ENCODE measurements around the gene CD4.
A peak's percentile ranks its signal among the peaks of the same experiment; 100 is the strongest.

Gene CD4

DNA sequence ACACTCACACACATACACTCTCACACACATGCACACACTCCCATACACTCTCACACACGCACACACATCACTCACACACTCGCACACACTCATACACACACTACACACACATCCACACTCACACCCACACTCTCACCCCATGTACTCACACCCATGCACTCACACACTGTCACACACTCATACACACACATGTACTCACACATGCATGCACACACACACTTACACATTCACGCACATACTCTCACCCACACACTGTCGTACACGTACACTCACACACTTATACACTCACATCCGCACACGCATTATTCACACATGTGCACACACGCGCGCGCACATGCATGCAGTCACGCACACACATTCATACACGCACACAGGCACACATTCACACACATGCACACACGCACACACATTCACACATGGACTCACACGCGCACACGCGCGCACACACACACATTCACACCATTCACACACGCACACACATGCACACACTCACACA is 28.4 kb downstream of the CD4 start:
- FAIRE-seq = no peak

DNA sequence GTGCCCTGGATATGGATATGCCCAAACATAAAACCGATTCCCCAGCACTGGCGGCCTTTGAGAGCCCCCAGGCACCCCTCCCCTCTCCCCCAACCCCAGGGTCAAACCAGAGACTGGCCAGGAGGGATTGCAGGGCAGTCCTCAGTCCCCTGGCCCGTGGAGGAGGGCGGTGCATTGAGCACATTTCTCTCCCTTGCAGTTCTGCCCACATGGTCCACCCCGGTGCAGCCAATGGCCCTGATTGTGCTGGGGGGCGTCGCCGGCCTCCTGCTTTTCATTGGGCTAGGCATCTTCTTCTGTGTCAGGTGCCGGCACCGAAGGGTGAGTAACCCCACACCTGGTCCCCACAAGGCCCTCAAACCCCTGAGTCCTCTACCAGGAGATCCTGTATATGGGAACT is 28.9 kb downstream of the CD4 start:
- no peak for FAIRE-seq

DNA sequence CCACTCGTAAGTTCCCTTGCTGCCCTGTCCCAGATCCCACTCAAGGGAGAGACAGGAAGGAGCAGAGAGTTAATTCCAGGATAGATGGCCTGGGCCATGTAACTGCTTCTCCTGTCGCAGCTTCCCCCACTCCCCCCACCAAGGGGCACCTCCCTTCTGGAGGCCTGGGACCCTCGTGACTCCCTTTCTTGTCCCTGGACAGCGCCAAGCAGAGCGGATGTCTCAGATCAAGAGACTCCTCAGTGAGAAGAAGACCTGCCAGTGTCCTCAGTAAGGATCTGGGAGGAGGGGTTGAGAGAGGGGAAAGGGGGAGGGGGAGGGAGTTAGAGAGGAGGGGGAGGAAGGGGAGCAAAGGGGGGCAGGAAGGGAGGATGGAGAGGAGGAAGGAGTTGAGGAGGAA is 29.3 kb downstream of the CD4 start:
- FAIRE-seq = no peak

DNA sequence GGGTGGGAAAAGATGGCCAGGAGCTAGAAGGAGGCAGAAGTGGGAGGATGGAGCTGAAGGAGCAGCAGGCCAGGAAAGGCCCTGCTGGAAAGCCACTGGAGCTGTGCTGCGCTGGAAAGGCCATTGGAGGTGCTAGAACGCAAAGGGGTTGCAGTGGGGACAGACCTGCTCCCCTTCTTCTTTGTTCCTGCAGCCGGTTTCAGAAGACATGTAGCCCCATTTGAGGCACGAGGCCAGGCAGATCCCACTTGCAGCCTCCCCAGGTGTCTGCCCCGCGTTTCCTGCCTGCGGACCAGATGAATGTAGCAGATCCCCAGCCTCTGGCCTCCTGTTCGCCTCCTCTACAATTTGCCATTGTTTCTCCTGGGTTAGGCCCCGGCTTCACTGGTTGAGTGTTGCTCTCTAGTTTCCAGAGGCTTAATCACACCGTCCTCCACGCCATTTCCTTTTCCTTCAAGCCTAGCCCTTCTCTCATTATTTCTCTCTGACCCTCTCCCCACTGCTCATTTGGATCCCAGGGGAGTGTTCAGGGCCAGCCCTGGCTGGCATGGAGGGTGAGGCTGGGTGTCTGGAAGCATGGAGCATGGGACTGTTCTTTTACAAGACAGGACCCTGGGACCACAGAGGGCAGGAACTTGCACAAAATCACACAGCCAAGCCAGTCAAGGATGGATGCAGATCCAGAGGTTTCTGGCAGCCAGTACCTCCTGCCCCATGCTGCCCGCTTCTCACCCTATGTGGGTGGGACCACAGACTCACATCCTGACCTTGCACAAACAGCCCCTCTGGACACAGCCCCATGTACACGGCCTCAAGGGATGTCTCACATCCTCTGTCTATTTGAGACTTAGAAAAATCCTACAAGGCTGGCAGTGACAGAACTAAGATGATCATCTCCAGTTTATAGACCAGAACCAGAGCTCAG is 30.0 kb downstream of the CD4 start:
- FAIRE-seq = no peak

DNA sequence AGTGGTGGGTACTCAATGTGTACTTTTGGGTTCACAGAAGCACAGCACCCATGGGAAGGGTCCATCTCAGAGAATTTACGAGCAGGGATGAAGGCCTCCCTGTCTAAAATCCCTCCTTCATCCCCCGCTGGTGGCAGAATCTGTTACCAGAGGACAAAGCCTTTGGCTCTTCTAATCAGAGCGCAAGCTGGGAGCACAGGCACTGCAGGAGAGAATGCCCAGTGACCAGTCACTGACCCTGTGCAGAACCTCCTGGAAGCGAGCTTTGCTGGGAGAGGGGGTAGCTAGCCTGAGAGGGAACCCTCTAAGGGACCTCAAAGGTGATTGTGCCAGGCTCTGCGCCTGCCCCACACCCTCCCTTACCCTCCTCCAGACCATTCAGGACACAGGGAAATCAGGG is 30.8 kb downstream of the CD4 start:
- no peak for FAIRE-seq

DNA sequence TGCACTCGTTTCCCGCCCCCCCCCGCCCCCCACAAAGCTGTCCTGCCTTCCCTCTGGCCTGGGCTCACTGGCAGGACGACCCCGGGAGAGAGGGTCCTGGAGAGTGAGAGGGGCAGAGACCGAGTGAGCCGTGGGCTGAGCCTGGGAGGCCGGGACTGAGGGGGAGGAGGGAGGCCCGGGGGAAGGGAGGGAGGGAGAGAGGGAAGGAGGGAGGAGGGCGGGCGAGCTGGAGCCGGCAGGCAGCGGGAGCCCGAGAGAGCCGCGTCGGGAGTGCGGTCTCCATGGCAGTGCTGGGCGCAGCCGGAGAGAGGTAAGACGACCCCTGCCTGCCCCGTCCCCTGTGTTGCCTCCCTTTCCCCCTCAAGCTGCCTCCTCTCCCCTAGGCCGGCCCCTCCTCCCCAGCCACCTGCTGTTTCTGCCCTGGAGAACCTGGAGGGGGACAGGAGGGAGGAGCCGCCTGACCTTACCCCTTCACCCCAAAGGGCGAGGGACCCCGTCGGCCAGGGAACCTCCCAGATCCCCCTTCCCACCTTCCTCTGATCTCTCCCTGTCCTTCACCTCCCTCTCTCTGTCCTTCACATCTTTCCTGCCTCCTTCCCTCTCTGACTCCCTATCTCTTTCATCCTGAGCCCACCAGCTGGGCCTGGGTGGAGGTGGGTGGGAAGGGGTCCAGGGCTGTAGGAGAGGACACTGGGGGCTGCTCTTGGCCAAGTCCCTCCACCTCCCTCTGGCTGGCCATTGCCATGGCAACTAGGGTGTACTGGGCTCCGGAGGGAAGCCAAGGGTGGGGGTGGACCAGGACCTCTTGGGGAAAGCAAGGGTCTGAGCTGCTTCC is 32.5 kb downstream of the CD4 start, which contains the start of gene GPR162:
Gene GPR162 (plus strand): TSS at position 231 of the 835 bp plus-strand sequence. CDS start 2,078 bp downstream, outside the sequence.
- FAIRE-seq = no peak

DNA sequence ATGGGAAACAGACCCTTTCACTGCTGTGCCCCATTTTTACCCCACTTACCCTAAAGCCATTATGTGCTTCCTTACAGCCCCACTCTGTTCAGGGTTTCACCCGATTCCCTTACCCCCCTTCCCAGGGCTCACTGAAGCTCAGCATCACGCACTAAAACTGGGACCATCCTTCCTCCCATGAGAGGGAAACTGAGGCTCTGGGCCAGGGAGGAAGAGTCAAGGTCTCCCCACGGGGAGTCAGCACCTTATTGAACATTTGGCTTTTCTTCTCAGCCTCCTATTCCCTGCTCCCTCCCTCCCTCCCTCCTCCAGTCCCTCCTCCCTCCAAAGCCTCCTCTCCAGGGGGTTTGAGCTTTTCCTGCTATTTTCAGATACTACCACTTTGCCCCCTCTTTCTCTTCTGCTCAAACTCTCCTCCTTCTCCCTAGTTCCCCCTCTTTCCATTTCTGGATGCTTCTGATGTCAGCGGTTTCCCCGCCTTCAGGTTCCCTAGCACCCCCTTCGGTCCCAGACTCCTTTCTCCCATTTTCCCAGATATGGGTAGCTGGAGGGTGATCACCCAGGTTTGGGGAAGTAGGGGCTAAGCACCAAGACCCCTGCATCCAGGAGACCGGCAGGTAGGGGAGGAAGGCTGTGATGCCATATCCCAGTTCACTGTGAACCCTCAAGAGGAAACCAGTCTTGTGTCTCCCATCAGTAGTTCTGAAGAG is 33.3 kb downstream of the CD4 start:
- no peak for FAIRE-seq

DNA sequence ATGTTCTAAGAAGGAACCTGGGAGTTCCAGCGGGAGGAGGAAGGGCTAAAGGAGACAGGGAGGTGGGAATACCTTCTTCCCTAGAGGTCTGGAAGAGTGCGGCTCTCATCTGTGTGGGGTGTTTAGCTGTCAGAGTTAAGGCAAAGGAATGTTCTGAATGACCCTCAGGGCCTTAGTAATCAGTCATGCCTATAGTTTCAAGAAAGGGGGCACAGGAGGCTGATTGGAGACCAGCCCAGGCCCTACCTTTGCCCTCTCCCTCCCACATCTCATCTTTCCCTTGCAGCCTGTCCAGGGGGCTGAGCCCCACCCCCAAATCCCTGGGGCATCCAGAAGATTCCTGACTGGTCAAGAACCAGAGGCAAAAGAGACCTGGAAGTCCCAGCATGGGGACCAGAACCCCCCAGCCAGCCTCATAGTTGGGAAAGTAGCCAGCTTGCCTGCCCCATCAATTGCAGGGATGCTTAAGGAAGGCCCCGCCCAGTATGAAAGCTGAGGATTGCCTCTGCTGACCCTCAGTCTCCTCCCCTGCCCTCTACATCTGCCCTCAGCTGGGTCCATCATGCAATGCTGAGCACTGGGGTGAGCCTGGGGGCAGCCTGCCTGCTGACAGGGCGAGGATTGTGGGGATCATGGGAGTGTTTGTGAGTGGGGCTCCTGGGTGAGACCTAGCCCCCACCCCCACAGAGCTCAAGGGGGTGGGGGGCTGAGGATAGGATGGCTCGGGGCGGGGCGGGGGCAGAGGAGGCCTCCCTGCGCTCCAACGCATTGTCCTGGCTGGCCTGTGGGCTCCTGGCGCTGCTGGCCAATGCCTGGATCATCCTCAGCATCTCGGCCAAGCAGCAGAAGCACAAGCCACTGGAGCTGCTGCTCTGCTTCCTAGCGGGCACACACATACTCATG is 34.1 kb downstream of the CD4 start:
- no peak for FAIRE-seq

DNA sequence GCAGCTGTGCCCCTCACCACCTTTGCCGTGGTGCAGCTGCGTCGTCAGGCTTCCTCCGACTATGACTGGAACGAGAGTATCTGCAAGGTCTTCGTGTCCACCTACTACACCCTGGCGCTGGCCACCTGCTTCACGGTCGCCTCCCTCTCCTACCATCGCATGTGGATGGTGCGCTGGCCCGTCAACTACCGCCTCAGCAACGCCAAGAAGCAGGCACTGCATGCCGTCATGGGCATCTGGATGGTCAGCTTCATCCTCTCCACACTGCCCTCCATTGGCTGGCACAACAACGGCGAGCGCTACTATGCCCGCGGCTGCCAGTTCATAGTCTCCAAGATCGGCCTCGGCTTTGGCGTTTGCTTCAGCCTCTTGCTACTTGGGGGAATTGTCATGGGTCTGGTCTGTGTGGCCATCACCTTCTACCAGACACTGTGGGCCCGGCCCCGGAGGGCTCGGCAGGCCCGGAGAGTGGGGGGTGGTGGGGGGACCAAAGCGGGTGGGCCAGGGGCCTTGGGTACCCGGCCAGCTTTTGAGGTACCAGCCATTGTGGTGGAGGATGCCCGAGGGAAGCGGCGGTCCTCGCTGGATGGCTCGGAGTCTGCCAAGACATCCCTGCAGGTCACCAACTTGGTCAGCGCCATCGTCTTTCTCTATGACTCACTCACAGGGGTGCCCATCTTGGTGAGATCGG is 34.9 kb downstream of the CD4 start:
- no peak for FAIRE-seq

DNA sequence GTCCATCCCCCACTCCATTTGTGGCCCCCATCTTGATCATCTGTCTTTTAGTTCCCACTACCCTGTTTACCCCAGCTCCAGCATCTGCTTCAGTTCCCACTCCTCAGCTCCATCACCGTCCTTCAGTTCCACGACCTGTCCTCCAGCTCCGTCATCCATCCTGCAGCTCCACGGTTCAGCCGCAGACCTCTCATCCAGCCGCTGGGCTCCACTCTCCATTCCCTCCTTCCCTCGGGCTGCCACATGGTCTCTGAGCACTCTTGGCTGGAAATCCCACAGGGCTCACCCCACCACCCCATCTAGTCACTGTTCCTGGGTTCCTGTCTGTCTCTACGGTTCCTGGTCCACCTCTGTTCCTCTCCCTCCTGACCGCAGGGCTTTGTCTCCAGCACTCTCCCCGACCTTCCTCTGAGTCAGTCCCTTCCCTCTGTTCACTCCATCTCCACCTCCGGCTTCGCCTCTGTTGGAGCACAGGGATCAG is 35.6 kb downstream of the CD4 start:
- FAIRE-seq = no peak

DNA sequence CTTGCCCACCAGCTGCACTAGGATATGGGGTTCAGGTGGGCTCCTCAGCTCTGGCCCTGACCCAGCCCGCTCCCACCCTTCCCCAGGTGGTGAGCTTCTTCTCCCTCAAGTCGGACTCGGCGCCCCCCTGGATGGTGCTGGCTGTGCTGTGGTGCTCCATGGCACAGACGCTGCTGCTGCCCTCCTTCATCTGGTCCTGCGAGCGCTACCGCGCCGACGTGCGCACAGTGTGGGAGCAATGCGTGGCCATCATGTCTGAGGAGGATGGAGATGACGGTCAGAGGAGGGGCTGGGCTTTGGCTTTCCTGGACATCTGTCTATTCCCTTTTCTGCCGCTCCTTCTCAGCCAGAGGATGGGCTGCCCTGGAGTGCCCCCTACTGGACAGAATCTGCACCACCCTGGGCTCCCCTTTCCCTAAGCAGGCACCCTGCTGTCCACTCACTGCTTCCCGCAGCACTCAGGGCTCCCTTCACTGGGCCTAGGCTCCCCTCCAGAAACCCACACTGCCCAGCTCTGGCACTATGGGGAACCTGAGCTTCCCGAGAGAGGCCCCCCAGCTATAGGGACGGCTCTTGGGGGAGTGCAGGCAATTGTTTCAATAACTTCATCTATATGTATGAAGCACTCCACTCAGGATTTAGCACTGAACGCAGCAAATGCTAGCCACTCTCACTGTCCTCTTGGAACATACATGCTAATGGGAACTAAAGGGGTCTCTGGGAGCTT is 36.2 kb downstream of the CD4 start:
- FAIRE-seq = no peak

DNA sequence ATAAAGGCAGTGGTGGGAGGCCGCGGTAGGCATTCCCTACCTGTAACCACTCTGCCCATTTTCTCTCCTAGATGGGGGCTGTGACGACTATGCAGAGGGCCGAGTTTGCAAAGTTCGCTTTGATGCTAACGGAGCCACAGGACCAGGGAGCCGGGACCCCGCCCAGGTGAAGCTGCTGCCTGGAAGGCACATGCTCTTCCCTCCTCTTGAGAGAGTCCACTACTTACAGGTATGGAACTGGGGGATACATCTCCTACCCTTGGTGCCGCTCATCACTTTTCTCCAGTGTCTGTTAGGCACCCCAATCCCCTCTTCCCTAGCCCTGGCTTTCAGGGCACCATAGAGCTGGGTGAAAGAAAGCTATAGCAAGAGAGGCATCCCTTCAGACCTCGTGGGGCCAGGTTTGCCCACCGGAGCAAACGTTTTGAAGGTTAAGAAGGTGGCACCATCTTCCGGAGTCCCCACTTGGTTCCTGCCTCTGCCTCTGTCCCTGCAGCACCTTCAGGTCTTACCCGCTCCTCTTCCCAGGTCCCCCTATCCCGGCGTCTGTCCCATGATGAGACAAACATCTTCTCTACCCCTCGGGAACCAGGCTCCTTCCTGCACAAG is 36.9 kb downstream of the CD4 start:
- FAIRE-seq = no peak

DNA sequence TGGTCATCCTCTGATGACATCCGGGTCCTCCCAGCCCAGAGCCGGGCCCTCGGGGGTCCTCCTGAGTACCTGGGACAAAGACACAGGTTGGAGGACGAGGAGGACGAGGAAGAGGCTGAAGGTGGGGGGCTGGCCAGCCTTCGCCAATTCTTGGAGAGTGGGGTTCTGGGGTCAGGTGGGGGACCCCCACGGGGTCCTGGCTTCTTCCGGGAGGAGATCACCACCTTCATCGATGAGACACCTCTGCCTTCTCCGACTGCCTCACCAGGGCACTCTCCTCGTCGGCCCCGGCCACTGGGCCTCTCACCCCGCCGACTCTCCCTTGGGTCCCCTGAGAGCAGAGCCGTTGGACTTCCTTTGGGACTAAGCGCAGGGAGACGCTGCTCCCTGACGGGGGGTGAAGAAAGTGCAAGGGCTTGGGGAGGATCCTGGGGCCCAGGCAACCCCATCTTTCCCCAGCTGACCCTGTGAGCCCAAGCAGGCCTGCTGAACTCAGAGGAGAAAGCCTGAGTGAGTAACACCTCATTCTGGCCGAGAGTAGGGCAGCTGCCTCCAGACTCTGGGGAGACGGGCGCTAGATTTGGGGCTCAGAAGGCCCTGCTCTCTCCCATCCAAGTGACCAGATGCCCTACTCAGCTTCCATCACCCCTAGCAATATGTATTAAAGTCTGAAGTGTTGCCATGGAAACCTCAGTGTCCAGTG is 37.6 kb downstream of the CD4 start:
- FAIRE-seq = no peak

DNA sequence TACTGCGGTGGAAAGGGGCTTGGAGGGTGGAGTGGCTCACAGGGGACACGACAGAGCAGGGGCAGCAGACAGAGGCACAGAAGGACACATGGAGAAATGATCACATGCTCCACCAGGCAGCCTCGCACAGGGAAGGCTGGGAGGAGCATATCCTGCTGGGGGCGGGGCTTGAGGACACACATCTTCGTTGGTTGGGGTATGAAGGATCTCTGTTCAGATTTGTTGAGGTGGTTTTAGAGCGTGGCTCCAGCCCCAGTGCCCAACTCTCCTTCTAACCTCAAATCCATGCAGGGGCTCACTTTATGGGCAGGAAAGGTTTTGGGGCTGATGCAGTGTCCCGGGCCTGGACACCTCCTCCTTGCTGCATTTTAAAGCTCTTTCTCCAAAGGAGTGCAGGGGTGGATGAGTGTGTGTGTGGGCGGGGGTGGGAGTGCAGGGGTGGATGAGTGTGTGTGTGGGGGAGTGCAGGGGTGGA is 38.1 kb downstream of the CD4 start:
- peak; percentile 96 for FAIRE-seq

DNA sequence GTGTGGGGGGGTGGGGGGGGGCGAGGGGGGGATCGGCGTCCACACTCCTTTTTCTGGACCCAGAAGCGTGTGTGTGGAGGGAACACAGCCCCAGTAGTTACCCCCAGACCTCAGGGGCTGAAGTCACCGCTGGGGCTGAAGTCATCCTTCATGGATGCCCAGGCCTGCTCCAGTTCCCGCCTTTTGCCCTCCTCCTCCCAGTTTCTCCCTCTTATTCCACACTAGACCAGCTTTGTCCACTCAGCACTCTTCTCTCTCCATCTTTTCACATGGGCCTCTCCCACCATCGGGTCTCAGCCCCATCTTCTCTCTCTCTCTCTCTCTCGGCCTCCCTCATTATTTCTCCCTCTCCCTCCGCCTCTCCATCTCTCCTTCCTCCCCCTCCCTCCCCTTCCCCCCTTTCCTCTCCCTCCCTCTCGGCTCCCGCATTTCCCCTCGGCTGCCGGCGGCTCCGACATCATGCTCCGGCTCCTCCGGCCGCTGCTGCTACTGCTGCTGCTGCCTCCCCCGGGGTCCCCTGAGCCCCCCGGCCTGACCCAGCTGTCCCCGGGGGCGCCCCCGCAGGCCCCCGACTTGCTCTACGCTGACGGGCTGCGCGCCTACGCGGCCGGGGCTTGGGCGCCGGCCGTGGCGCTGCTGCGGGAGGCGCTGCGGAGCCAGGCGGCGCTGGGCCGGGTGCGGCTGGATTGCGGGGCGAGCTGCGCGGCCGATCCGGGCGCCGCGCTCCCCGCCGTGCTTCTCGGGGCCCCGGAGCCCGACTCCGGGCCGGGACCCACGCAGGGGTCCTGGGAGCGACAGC is 38.9 kb downstream of the CD4 start, which contains the start of gene P3H3:
Gene P3H3 (plus strand): TSS at position 426 of the 799 bp plus-strand sequence. CDS start 34 bp downstream, at position 460.
- FAIRE-seq = no peak

DNA sequence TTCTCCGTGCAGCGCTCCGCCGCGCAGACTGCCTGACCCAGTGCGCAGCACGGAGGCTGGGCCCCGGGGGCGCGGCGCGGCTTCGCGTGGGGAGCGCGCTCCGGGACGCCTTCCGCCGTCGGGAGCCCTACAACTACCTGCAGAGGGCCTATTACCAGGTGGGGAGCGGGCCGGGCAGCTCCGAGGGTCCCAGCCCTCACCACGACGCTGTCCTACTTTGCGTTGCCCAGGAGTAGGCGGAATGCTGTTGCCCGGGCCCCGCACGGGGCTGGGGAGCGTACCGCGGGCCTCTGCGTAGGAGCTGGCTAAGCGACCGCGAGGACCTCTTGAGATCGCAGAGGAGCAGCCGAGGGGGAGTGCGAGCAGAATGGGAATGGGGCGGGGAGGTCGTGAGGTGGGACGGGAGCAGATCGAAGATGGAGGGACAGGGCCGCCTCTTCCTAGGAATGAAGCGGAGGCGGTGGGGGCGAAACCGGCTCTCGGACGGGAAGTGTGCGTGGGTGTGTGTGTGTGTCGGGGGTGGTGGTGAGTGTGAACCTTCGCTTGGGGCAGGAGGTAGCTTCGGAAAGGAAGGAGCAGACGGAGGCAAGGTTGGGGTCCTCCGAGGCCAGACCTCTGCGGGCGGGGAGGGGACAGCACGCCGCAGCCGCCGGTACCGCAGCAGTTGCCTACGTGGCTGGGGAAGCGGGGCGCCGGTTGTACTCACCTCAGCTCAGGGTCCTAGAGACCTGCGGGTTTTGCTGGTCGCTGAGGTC is 39.6 kb downstream of the CD4 start:
- FAIRE-seq = no peak

DNA sequence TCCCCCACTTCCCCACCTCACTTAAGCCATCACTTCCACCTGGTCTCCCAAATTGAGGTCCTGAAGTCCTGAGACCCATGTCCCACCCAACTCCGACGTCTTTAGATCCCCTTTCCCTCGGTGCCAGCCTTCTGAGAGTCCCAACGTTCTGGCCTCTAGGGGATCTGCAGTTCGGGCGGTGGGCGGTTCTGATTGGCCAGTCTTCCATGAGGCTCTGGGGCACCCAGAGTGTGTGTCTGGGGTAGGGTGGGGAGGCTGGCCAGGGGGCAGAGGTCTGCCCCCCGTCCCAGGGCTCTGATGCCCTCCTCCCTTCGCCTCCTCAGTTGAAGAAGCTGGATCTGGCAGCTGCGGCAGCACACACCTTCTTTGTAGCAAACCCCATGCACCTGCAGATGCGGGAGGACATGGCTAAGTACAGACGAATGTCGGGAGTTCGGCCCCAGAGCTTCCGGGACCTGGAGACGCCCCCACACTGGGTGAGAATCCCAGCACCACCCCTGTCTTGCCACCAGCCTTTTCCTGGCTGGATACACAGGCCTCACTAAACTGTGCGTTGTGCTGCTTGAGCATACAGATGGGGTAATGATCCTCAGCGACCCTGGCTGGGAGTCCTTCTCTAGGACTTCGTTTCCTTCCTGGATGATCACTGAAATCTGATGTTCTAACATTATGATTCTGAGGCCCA is 40.4 kb downstream of the CD4 start:
- FAIRE-seq = no peak
